Measurements from ENCODE around the gene ZNF683.
A peak's percentile ranks its signal among the peaks of the same experiment; 100 is the strongest.

- TF ChIP-seq BHLHE40 (IDR thresholded peaks at IDR 0.05; ENCODE audit: low read depth, low read length) (no peak), RCOR1 (IDR thresholded peaks at IDR 0.05; ENCODE audit: insufficient replicate concordance, low read length) (no peak), CTCF (conservative IDR thresholded peaks at IDR 0.05; ENCODE audit: low read depth, low read length) (peak; percentile 90), RFX5 (IDR thresholded peaks at IDR 0.05; ENCODE audit: low read depth, low read length) (no peak), MAFK (IDR thresholded peaks at IDR 0.05; ENCODE audit: low read depth, low read length) (no peak), CEBPB (IDR thresholded peaks at IDR 0.05; ENCODE audit: low read depth, low read length) (no peak), FOS (IDR thresholded peaks at IDR 0.05; ENCODE audit: low read depth, low read length) (no peak), NFE2L2 (IDR thresholded peaks at IDR 0.05; ENCODE audit: low read depth, low read length) (no peak), MXI1 (IDR thresholded peaks at IDR 0.05; ENCODE audit: borderline replicate concordance, low read depth, low read length) (no peak), POLR2A (IDR thresholded peaks at IDR 0.05; ENCODE audit: low read depth, low read length) (no peak), MAZ (IDR thresholded peaks at IDR 0.05; ENCODE audit: borderline replicate concordance, low read depth, low read length) (no peak), ELK1 (IDR thresholded peaks at IDR 0.05; ENCODE audit: borderline replicate concordance, low read depth, low read length) (no peak), CHD1 (IDR thresholded peaks at IDR 0.05; ENCODE audit: low read depth, low read length) (no peak)
- TF ChIP-seq, protein P1, sequence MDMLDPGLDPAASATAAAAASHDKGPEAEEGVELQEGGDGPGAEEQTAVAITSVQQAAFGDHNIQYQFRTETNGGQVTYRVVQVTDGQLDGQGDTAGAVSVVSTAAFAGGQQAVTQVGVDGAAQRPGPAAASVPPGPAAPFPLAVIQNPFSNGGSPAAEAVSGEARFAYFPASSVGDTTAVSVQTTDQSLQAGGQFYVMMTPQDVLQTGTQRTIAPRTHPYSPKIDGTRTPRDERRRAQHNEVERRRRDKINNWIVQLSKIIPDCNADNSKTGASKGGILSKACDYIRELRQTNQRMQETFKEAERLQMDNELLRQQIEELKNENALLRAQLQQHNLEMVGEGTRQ (IDR thresholded peaks at IDR 0.05; ENCODE audit: low read depth, low read length), result no peak
Measured at GRCh38 chr1:26391450-26391849, 18.9 kb upstream of the ZNF683 start.
